Left forelimb (tissue), 1 donor: Measurements from ENCODE around the gene MUC22.
"Not testable (repeated sequence)": the region's sequence is repeated elsewhere in the genome, so short reads cannot be mapped to it uniquely, and the experiment has no call there.

Source experiments
- DNase-seq: peaks from one replicate; pipeline ENCODE4 v3.0.0-alpha.2; 2018; ENCODE audit warnings: low spot score

MUC22 gene

GRCh38 chr6:31010393-31011060 lies at the start of gene MUC22:
Gene MUC22 (plus strand): TSS chr6:31010474. CDS start chr6:31010707, 233 bp downstream.
- no peak for DNase-seq

- DNase-seq, result no peak
These were observed 49.2 kb upstream of the MUC22 start for GRCh38 chr6:30960907-30961673.

GRCh38 chr6:30962716-30963115 lies 47.6 kb upstream of the MUC22 start:
- DNase-seq, result no peak

GRCh38 chr6:30963641-30964040 lies 46.6 kb upstream of the MUC22 start:
- no peak for DNase-seq

GRCh38 chr6:30964075-30964474 lies 46.2 kb upstream of the MUC22 start:
- no peak for DNase-seq

- no peak for DNase-seq
These were observed 45.1 kb upstream of the MUC22 start for GRCh38 chr6:30965140-30965601.

GRCh38 chr6:30966154-30966553 lies 44.1 kb upstream of the MUC22 start:
- no peak for DNase-seq

GRCh38 chr6:30969171-30969570 lies 41.1 kb upstream of the MUC22 start:
- DNase-seq, result not testable (repeated sequence)

GRCh38 chr6:30970946-30971345 lies 39.3 kb upstream of the MUC22 start:
- DNase-seq, result no peak

GRCh38 chr6:30972816-30973215 lies 37.5 kb upstream of the MUC22 start:
- no peak for DNase-seq

- DNase-seq, result no peak
These were observed 35.6 kb upstream of the MUC22 start for GRCh38 chr6:30974490-30975252.

GRCh38 chr6:30979141-30979540 lies 31.1 kb upstream of the MUC22 start:
- no peak for DNase-seq

GRCh38 chr6:30979690-30980089 lies 30.6 kb upstream of the MUC22 start:
- DNase-seq, result no peak

- DNase-seq, result no peak
These were observed 28.1 kb upstream of the MUC22 start for GRCh38 chr6:30981942-30982772.

GRCh38 chr6:30983439-30983838 lies 26.8 kb upstream of the MUC22 start, which contains the start of gene MUC21:
Gene MUC21 (plus strand): TSS chr6:30983718. CDS start chr6:30983959, 241 bp downstream.
- no peak for DNase-seq

GRCh38 chr6:30985490-30985889 lies 24.8 kb upstream of the MUC22 start:
- no peak for DNase-seq

GRCh38 chr6:30987304-30987703 lies 23.0 kb upstream of the MUC22 start:
- DNase-seq, result no peak

- no peak for DNase-seq
These were observed 22.0 kb upstream of the MUC22 start for GRCh38 chr6:30988209-30988825.

- DNase-seq, result no peak
These were observed 19.7 kb upstream of the MUC22 start for GRCh38 chr6:30990422-30991086.

- no peak for DNase-seq
These were observed 18.4 kb upstream of the MUC22 start for GRCh38 chr6:30991891-30992290.

GRCh38 chr6:30997301-30997700 lies 13.0 kb upstream of the MUC22 start:
- DNase-seq, result no peak
